GM19035 (cell line): ENCODE data around the gene TRNT1.

Experiments
- ATAC-seq: cut with Tn5 transposase; IDR thresholded peaks from one replicate; pipeline ENCODE4 v1.9.1; 2021; ENCODE audit not compliant: unreplicated experiment

TRNT1 gene

GRCh38 chr3:3110749-3111361, 15.9 kb upstream of the TRNT1 start:
- no peak for ATAC-seq

GRCh38 chr3:3113042-3113709, 13.6 kb upstream of the TRNT1 start:
- ATAC-seq: no peak

GRCh38 chr3:3117651-3118050, 9.1 kb upstream of the TRNT1 start:
- ATAC-seq: no peak

GRCh38 chr3:3119393-3119851, 7.3 kb upstream of the TRNT1 start:
- ATAC-seq: peak; percentile 44

GRCh38 chr3:3125977-3126376, 763 bp upstream of the TRNT1 start:
- no peak for ATAC-seq

- peak; percentile 21 for ATAC-seq
Measured at GRCh38 chr3:3127432-3128010, 781 bp downstream of the TRNT1 start.

GRCh38 chr3:3129579-3129978, 2.8 kb downstream of the TRNT1 start:
- no peak for ATAC-seq

GRCh38 chr3:3133500-3133899, 6.8 kb downstream of the TRNT1 start:
- no peak for ATAC-seq

- ATAC-seq: no peak
Measured at GRCh38 chr3:3134750-3135448, 8.2 kb downstream of the TRNT1 start.

- no peak for ATAC-seq
Measured at GRCh38 chr3:3137526-3137925, 10.8 kb downstream of the TRNT1 start.

GRCh38 chr3:3141939-3142338, 15.2 kb downstream of the TRNT1 start:
- ATAC-seq: no peak

GRCh38 chr3:3145831-3146230, 19.1 kb downstream of the TRNT1 start:
- ATAC-seq: no peak

GRCh38 chr3:3149560-3149959, 22.8 kb downstream of the TRNT1 start:
- no peak for ATAC-seq

- ATAC-seq: no peak
Measured at GRCh38 chr3:3151513-3151912, 24.8 kb downstream of the TRNT1 start.

- no peak for ATAC-seq
Measured at GRCh38 chr3:3154879-3155610, 28.3 kb downstream of the TRNT1 start.

GRCh38 chr3:3157484-3157883, 30.7 kb downstream of the TRNT1 start:
- no peak for ATAC-seq

GRCh38 chr3:3160826-3161225, 34.1 kb downstream of the TRNT1 start:
- no peak for ATAC-seq

GRCh38 chr3:3165241-3165640, 38.5 kb downstream of the TRNT1 start:
- no peak for ATAC-seq

GRCh38 chr3:3165650-3166049, 38.9 kb downstream of the TRNT1 start:
- ATAC-seq: no peak

GRCh38 chr3:3170998-3171397, 44.3 kb downstream of the TRNT1 start:
- no peak for ATAC-seq

GRCh38 chr3:3172627-3173026, 45.9 kb downstream of the TRNT1 start:
- ATAC-seq: no peak
